GM12891 (cell line): ENCODE results near the gene FLNA.

Experiments used
- DNase-seq: peaks from one replicate; pipeline ENCODE4 v3.0.0; 2011; ENCODE audit warnings: low spot score; ENCODE audit not compliant: insufficient read length
- FAIRE-seq: peaks from 2 replicates; lab custom pipeline; 2011; peaks lifted over from hg19 to GRCh38; lab: Jason Lieb, UNC
- PAX5 ChIP-seq: IDR thresholded peaks from 2 replicates; pipeline ENCODE4 v1.6.1; 2011; ENCODE audit warnings: low read length, moderate library complexity, mild to moderate bottlenecking; ENCODE audit not compliant: insufficient read depth, severe bottlenecking
- POLR2A ChIP-seq: IDR thresholded peaks from 2 replicates; pipeline ENCODE4 v1.6.1; 2011; ENCODE audit warnings: low read depth, low read length, control low read depth
- POLR2AphosphoS5 ChIP-seq: IDR thresholded peaks from 2 replicates; pipeline ENCODE4 v1.6.1; 2011; ENCODE audit warnings: low read depth, low read length, control low read depth
- POU2F2 ChIP-seq: IDR thresholded peaks from 2 replicates; pipeline ENCODE4 v1.6.1; 2011; ENCODE audit warnings: low read depth, mild to moderate bottlenecking, control low read depth, low read length, moderate library complexity
- SPI1 ChIP-seq: IDR thresholded peaks from 2 replicates; pipeline ENCODE4 v1.6.1; 2011; ENCODE audit warnings: low read depth, low read length, control low read depth
- TAF1 ChIP-seq: IDR thresholded peaks from 2 replicates; pipeline ENCODE4 v1.6.1; 2011; ENCODE audit warnings: low read depth, low read length, control low read depth

Gene FLNA

DNA sequence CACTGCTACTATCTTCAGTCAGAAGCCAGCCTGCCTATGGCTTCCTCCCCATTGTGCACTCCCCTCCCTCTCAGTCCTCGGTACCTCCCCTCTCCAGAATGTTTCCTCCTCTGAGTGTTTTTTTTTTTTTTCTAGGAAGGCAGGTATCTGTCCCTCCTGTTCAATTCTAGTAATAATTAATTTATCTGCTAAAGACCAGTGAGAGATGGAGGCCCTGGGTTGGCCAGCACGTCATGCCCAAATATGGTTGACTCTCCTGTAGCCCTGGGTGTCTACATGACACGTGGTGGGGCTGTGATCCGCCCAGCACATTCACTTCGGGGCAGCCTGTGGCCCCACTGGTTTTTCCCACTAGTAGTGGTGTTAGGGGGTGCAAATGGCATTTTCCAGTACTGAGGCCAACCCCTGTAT, 1.8 kb downstream of the FLNA start:
- TF ChIP-seq POLR2A, result no peak
- TF ChIP-seq POU2F2, result no peak
- no peak for TF ChIP-seq TAF1
- no peak for TF ChIP-seq POLR2AphosphoS5
- no peak for TF ChIP-seq PAX5
- no peak for TF ChIP-seq SPI1
- DNase-seq (no peak), FAIRE-seq (peak; percentile 78)

GRCh38 chrX:154371789-154372300, 2.6 kb downstream of the FLNA start:
- TF ChIP-seq POLR2A (no peak), POU2F2 (no peak), PAX5 (no peak), SPI1 (no peak), TAF1 (no peak), POLR2AphosphoS5 (no peak)
- peak; percentile 69 for FAIRE-seq
- DNase-seq, result no peak

DNA sequence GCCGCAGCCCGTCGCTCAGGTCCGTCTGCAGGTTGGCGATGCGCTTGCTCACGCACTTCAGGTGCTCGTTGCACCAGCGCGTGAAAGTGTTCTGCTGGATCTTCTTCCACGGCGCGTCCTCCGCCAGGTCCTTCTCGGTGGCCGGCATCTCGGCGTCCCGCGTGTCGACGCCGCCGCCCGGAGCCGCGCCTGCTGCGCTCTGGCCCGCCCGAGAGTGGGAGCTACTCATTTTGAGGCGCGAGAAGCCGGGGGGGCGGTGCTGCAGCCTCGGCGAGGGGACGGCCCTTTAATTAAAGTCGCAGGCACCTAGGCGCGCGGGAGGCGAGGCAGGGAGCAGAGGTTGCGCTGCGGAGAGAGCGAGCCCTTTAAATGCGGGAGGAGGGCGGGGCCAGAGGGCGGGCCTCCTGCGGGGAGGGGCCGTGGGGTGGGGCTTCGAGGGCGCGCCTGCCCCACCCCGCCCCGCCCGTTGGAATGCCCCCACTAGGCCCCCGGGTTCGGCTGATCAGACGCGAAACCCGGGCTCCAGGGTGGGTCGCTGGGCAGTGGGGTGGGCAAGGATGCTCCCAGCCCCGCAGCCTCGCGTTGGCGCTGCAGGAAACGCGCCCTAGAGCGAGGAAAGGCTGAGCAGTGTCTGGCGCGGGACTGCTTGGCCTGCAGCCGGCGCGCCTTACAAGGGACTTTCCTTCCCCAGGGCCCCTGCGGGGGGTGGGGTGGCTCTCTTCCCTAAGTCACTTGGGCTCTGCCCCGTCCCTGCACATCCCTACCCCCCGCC, 3.2 kb downstream of the FLNA start:
- FAIRE-seq (peak; percentile 94), DNase-seq (peak; percentile 67)
- TF ChIP-seq PAX5 (no peak), POLR2AphosphoS5 (peak; percentile 86), POLR2A (peak; percentile 92), SPI1 (no peak), POU2F2 (peak; percentile 12; the same call in 1 of the 2 replicates), TAF1 (peak; percentile 27; the same call in 1 of the 2 replicates)

GRCh38 chrX:154370300-154371016, 4.0 kb downstream of the FLNA start:
- FAIRE-seq (no peak), DNase-seq (no peak)

GRCh38 chrX:154369449-154370299, 4.8 kb downstream of the FLNA start:
- DNase-seq, result no peak
- TF ChIP-seq POLR2AphosphoS5 (no peak), PAX5 (no peak), POU2F2 (no peak), POLR2A (no peak), SPI1 (no peak), TAF1 (no peak)
- peak; percentile 76 for FAIRE-seq

More at GRCh38 chrX:154370300-154371016, 4.0 kb downstream of the FLNA start:
- no peak for TF ChIP-seq PAX5
- no peak for TF ChIP-seq POLR2AphosphoS5
- TF ChIP-seq POLR2A, result no peak
- TF ChIP-seq POU2F2, result no peak
- TF ChIP-seq SPI1, result no peak
- no peak for TF ChIP-seq TAF1

GRCh38 chrX:154368630-154369448, 5.6 kb downstream of the FLNA start:
- peak; percentile 51 for DNase-seq
- peak; percentile 90 for FAIRE-seq
- TF ChIP-seq SPI1 (peak; percentile 43), PAX5 (no peak)

GRCh38 chrX:154367474-154368308, 6.7 kb downstream of the FLNA start:
- FAIRE-seq (no peak), DNase-seq (no peak)
- TF ChIP-seq POU2F2 (no peak), POLR2AphosphoS5 (no peak), SPI1 (no peak), POLR2A (no peak), PAX5 (no peak), TAF1 (no peak)

DNA sequence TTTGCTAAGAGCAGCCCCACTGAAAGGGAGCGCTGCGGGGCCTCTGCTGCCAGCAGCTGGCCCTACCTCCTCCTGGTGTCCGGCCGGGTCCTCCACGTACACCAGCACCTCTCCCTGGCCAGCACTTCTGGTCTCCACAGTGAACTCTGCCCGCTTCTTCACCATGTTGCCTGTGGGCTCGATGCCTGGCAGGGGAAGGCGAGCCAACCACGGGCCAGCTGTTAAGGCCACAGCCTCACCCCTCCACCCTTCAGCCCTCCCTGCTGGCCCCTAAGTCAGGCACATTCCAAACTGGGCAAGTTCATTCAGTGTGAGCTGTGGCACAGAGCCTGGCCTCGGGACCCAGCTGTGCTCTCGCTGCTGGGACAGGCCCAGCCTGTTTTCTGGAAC, 7.8 kb downstream of the FLNA start:
- no peak for DNase-seq
- no peak for FAIRE-seq
- no peak for TF ChIP-seq POU2F2
